ENCODE data around the gene KRT16.
"Not testable (repeated sequence)": the region's sequence is repeated elsewhere in the genome, so short reads cannot be mapped to it uniquely, and the experiment has no call there.

DNA sequence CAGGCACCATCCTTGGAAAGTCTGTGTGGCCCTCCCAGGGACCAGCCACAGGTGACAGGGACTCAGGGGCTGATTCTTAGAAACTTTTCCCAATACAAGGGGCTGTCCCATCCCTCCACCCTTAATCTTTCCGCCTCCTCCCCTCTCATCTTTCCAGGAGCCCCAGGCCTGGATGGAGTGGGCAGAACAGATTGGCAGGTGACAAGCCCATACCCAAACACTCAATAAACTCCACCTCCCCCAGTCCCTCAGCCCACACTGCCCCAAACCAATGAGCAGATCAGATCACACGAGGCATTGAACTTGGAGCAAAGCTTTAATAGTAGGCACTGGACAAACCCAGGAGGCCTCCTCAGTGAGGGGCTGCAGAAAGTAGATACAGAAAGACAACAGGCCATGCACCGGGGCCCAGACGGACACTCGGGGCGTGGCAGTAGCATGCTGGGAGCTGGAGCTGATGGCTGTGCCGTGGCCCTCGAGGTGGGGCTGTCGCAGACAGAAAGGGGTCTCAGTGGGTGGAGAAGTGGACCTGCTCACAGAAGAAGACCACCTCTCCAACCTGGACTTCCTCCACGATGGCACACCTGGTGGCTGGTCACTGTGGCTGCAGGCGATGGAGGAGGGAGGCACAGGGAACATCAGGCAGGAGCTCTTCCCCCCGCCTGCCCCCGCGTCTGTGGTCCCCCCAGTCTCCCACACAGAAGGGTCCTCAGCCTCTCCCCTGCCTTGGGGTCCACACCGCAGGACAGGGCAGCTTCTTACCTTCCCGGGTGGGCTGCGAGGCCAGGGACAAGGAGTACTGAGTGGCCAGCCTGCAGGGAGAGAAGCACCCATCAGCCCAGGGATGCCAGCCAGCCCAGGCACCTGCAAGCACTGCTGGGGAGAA lies 13.7 kb upstream of the KRT16 start:
- TF ChIP-seq, protein P1, sequence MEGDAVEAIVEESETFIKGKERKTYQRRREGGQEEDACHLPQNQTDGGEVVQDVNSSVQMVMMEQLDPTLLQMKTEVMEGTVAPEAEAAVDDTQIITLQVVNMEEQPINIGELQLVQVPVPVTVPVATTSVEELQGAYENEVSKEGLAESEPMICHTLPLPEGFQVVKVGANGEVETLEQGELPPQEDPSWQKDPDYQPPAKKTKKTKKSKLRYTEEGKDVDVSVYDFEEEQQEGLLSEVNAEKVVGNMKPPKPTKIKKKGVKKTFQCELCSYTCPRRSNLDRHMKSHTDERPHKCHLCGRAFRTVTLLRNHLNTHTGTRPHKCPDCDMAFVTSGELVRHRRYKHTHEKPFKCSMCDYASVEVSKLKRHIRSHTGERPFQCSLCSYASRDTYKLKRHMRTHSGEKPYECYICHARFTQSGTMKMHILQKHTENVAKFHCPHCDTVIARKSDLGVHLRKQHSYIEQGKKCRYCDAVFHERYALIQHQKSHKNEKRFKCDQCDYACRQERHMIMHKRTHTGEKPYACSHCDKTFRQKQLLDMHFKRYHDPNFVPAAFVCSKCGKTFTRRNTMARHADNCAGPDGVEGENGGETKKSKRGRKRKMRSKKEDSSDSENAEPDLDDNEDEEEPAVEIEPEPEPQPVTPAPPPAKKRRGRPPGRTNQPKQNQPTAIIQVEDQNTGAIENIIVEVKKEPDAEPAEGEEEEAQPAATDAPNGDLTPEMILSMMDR (IDR thresholded peaks at IDR 0.05) = not testable (repeated sequence)
- not testable (repeated sequence) for TF ChIP-seq EZH2 (IDR thresholded peaks at IDR 0.05)
